HG03045 (cell line): ENCODE data around the gene FAM169A.
"Not testable (repeated sequence)": the region's sequence is repeated elsewhere in the genome, so short reads cannot be mapped to it uniquely, and the experiment has no call there.

Experiments used
- ATAC-seq: cut with Tn5 transposase; IDR thresholded peaks from one replicate; pipeline ENCODE4 v1.9.1; 2021; ENCODE audit warnings: mild to moderate bottlenecking, moderate library complexity; ENCODE audit not compliant: unreplicated experiment

Gene FAM169A, protein sequence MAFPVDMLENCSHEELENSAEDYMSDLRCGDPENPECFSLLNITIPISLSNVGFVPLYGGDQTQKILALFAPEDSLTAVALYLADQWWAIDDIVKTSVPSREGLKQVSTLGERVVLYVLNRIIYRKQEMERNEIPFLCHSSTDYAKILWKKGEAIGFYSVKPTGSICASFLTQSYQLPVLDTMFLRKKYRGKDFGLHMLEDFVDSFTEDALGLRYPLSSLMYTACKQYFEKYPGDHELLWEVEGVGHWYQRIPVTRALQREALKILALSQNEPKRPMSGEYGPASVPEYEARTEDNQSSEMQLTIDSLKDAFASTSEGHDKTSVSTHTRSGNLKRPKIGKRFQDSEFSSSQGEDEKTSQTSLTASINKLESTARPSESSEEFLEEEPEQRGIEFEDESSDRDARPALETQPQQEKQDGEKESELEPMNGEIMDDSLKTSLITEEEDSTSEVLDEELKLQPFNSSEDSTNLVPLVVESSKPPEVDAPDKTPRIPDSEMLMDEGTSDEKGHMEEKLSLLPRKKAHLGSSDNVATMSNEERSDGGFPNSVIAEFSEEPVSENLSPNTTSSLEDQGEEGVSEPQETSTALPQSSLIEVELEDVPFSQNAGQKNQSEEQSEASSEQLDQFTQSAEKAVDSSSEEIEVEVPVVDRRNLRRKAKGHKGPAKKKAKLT

DNA sequence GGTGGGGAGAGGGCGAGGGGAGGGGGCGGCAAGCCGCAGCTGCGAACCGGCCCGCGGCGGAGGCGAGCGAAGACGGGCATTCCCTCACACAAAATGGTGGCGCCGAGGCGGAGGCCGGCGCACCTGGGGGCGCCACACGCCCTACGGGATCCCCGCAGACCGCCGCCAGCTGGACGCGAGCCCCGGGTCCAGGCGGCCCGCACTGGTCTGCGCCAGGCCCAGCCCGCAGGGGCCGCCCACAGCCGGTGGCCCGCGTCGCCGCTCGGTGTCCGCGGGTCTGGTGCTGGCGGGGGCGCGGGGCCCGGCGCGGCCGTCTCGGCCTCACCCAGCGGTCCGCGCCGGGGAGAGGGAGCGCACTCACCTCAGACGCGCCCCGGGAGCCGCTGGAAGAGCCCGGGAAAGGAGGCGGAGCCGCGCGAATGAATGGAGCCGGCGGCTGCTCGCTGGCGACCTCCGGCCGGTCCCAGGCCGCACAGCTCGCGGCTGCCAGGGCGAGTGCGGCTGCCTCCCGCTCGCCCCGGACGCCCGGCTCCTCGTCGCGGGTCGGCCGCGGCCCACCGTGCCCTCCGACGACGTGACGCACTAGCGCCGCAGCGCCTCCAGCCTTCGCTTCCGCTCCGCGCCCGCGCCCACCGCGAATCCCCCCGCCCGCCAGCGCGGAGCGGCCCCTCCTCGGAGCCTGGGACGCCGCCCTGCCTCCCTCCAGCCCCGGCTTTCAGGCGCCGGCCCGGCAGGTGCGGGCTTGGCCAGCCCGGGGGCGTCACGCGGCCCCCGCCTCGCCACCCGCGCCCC lies at the start of gene FAM169A:
FAM169A (minus strand) TSS at position 584 of the 792 bp plus-strand sequence. CDS start 24,711 bp downstream, outside the sequence.
- peak; percentile 47 for ATAC-seq

DNA sequence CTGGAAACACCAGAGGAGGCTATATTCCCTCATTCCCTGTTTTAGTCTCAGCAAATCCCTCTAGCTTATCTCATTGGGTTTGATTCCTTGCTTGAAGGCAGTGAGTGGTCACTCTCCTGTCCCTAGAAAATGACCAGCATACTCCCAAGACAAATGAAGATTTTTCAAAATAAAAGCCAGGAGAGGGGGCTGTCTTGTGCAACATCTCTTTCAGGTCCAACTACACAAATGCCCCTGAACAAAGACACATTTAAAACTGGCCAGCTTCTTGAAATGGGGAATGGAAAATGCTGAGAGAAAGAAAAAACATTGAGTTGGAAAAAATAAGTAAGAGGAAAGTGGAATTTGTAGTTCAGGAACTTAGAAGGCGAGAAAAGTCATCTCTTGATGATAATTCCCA lies 49.3 kb upstream of the FAM169A start:
- ATAC-seq, result no peak

DNA sequence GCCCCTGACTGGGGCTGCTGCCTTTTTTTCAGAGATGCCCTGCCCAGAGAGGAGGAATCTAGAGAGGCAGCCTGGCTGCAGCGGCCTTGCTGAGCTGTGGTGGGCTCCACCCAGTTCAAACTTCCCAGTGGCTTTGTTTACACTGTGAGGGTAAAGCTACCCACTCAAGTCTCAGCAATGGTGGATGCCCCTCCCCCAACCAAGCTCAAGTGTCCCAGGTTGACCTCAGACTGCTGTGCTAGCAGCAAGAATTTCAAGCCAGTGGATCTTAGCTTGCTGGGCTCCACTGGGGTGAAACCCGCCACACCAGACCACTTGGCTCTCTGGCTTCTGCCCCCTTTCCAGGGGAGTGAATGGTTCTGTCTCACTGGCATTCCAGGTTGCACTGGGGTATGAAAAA lies 45.2 kb upstream of the FAM169A start:
- not testable (repeated sequence) for ATAC-seq

DNA sequence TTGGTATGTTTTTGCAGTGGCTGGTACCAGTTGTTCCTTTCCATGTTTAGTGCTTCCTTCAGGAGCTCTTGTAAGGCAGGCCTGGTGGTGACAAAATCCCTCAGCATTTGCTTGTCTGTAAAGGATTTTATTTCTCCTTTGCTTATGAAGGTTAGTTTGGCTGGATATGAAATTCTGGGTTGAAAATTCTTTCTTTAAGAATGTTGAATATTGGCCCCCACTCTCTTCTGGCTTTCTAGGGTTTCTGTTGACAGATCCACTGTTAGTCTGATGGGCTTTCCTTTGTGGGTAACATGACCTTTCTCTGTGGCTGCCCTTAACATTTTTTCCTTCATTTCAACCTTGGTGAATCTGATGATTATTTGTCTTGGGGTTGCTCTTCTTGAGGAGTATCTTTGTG lies 43.7 kb upstream of the FAM169A start:
- ATAC-seq, result not testable (repeated sequence)

DNA sequence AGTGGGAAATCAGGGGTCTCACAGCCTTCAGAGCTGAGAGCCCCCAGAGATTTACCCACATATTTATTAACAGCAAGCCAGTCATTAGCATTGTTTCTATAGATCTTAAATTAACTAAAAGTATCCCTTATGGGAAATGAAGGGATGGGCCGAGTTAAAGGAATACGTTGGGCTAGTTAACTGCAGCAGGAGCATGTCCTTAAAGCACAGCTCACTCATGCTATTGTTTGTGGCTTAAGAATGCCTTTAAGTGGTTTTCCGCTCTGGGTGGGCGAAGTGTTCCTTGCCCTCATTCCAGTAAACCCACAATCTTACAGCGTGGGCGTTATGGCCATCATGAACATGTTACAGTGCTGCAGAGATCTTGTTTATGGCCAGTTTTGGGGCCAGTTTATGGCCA lies 42.0 kb upstream of the FAM169A start:
- ATAC-seq, result not testable (repeated sequence)

DNA sequence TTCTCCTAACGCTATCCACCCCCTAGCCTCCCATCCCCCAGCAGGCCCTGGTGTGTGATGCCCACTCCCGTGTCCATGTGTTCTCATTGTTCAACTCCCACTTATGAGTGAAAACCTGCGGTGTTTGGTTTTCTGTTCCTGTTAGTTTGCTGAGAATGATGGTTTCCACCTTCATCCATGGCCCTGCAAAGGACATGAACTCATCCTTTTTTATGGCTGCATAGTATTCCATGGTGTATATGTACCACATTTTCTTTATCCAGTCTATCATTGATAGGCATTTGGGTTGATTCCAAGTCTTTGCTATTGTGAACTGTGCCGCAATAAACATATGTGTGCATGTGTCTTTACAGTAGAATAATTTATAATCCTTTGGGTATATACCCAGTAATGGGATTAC lies 38.5 kb upstream of the FAM169A start:
- ATAC-seq, result not testable (repeated sequence)

DNA sequence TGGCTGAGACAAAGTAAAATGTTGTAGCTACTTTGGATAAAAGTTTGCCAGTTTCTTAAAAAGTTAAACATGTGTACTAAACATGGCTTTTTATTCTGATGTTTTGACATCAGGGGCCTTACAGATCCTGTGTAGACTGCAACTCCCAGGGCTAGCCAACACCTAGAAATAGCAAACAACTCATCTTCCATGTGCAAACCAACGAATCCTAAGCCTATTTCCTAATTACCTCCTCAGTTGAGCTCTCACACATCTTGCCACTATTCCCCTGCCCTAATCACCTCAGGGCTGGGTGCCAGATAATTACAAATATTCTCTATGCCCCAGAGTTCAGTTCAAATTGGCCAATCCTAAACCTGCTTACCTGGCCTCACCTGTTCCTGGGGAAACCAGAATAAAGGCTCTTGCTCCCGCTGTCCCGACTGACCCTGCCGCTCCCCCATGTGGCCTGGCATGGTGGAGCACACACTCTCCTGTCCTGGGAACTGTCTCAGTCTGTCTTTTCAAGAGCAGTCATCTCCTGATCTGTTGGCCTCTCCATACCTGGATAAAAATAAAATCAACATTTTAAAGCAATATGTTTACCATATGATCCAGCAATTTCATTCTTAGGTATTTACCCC lies 37.1 kb upstream of the FAM169A start:
- ATAC-seq, result no peak

DNA sequence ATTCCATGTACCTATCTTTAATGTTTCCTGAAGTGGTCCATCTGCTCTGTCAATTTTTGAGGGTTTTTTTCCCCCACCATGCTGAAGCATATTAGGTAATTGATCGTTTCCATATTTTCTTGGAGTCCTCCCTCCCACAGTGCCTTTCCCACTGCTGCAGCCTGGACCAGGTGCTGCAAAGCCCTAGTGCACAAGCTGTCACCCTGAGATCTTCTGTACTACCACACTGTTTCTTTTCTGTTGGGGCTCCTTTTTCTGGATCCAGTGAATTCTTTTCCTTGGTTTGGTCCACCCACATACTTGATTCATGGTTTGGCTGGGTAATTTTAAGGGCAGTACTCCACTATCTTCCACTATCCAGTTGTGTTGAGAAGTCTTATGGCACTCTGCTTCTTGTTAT lies 30.9 kb upstream of the FAM169A start:
- no peak for ATAC-seq

DNA sequence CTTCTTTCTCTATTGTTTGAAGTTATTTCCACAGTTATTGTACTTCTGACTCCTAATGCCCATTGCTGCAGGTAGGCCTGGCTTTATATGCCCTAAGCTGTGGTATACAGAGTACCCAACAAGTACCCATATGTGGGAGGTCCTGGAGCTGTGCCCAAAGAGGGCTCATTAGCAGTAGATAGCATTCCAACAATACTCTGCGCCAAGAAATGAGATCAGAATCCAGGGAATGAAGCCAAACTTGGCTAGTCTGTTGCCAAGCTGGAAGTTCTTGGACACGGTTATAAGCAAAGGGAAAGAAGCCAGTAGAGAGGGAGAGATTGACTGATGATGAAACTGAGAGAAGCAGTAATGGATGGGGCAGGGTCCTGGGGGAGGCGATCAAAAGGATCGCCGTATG lies 29.7 kb upstream of the FAM169A start:
- no peak for ATAC-seq

DNA sequence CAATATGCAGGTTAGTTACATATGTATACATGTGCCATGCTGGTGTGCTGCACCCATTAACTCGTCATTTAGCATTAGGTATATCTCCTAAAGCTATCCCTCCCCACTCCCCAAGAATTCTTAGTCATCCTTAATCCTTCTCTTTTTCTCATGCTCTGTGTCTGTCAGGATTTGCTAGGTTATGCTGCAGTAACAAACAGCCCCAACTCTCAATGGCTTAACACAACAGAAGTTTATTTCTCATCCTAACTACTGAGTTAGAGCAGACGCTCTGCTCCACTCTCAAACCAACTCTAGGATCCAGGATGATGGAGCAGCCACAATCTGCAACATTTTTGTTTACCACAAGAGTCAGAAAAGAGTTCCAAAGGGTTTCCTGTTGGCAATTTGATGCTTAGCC lies 28.2 kb upstream of the FAM169A start:
- no peak for ATAC-seq

DNA sequence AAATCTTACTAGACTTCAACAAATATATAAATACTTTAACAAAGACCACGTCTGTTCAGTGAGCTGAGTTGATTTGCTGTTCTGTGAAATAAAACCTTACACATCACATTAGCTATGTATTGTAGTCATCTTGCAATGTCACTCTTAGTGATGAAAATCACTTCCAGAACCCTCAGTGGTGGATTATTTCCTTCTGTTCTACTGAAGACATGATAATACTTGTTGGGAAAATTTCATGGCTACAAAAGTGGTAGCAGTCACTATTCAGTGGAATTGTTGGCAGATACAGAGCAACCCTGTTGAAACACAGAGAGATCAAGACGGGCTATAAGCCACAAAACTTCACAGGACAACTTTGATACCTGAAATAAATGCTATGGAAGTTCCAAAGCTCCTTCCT lies 26.7 kb upstream of the FAM169A start:
- ATAC-seq, result no peak

DNA sequence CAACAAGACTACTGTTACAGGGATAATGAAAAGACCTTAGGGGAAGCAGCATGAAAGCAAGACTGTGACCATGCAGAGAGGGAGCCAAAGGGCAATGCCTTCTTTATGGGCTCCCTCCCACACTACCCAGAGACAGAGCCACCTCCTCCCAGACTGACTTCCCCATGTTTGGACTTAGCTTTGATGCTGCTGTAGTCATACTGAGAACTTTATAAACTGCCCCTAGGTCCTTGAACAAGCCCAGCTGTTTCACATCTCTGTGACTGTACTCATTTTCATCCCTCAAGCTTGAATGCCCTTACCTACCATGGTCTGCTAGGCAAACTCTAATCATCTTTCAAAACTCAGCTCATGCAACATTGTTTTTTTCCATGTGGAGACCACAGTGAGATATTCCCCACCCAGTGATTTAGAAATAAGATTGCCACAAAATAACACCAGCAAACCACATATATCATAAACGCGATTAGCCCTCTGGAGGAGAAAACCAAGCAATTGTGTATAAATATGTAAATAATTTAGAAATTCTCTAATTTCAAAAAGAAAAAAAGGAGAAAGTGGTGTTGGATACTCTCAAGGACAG lies 23.4 kb upstream of the FAM169A start:
- peak; percentile 80 for ATAC-seq

DNA sequence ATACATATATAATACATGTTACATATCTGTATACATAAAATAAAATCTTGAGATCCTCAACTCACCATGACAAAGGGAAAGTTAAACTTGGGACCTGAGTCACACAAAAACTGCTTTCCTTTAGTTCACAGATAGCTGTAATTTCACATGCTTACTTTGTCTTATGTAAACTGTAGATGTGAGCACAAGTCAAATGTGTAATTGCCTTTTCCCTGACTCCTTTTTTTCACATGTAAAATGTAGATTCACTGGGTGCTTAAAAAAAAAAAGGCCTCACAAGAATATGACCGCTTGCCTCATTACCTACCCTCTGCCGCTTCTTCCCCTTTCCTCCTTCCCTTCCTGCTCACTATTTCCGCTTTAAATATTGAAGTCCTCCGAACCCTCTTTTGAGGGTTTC lies 21.9 kb upstream of the FAM169A start:
- no peak for ATAC-seq

DNA sequence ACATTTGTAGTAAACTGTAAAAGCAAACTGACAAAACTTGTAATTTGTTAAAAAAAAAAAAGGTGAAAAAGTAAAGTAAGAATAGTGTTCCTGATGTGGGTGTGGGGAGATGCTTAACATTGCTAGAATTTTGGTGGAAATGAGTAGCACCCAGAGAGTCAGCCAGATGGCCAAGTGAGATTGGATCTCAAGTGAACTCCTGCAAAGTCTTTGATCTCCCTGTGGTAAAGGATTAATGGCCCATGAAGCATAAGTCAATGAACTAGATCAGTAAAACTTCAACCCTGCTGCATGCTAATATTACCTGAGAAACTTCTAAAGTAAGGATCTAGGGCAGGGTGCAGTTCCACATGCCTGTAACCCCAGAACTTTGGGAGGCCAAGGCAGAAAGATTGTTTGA lies 19.0 kb upstream of the FAM169A start:
- ATAC-seq, result no peak

DNA sequence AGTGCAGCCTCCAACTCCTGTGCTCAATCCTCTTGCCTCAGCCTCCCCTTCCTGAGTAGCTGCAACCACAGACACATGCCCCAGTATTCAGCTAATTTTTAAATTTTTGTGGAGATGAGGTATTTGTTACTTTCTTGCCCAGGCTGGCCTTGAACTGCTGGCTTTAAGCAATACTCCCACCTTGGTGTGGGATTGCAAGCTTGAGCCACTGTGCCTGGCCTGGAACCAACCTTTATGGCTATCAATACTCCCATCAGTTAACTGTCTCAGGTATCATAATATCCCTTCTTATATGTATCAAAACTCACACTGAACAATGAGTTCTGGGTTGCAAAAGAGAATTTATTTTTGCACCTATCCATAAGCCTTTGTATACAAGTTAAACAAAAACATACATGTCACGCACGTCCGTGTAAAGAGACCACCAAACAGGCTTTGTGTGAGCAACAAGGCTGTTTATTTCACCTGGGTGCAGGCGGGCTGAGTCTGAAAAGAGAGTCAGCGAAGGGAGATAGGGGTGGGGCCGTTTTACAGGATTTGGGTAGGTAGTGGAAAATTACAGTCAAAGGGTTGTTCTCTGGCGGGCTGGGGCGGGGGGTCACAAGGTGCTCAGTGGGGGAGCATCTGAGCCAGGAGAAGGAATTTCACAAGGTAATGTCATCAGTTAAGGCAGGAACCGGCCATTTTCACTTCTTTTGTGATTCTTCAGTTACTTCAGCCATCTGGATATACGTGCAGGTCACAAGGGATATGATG lies 16.4 kb upstream of the FAM169A start:
- ATAC-seq, result not testable (repeated sequence)

DNA sequence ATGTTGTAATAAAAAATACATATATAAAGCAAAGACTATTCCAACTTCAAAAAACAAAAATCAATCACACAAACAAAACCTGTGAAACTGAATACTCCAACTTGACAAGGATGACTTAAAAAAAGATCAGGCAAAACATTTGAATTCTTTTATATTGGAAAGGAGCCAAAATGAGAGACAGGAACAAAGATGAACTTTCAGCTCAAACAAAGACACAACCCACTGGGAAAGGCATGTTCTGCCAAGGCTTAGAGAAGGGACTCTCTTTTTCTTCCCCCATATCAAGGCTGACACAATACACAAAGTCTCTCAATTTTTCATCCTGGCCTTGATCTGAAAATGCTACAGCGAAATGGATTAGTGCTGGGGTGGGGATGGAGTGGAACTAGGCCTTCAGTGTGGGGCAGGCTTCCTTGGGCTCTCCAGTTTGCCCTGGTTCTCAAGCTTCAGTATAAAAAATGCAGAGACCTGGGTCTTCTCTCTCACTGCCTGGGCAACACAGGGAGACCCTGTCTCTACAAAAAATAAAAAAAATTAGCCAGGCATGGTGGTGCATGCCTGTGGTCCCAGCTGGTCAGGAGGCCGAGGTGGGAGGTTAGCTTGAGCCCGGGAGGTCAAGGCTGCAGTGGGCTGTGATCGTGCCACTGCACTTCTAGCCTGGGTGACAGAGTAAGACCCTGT lies 11.6 kb upstream of the FAM169A start:
- no peak for ATAC-seq

DNA sequence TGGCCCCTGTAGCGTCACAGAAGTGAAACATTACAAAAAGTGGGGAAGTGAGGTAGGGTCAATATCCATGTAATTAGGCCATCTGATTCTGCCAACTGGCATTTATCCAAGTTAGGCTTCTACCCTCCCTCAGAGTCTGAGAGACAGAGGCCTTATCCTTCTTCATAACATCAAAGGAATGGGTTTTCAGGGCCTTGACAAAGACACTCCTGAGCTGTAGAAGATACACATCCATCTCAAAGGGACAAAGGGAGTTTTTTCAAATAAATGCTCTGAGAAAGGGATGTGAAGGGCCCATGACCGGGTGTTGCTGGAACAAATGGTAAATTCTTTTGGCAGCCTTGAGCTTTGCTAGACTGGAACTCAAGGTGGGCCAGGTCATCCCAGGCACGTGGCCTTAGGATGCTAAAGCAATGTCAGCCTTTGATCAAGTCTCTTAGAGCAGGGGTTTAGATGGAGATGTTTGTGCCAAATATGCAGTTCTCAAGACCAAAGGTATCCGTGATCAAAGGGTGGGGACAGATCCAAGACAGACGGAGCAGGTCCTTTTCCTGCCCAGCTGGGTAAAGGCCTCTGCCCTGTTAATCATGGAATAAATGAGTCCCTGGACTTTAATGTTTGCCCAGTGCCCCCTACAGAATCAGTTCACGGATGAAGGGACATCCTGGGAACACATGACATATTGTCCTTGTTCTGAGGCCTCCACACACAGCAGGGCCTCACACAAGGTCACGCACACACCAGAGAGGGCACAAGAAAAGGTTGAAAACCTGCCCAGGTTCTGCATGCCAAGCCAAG lies 10.0 kb upstream of the FAM169A start:
- no peak for ATAC-seq

DNA sequence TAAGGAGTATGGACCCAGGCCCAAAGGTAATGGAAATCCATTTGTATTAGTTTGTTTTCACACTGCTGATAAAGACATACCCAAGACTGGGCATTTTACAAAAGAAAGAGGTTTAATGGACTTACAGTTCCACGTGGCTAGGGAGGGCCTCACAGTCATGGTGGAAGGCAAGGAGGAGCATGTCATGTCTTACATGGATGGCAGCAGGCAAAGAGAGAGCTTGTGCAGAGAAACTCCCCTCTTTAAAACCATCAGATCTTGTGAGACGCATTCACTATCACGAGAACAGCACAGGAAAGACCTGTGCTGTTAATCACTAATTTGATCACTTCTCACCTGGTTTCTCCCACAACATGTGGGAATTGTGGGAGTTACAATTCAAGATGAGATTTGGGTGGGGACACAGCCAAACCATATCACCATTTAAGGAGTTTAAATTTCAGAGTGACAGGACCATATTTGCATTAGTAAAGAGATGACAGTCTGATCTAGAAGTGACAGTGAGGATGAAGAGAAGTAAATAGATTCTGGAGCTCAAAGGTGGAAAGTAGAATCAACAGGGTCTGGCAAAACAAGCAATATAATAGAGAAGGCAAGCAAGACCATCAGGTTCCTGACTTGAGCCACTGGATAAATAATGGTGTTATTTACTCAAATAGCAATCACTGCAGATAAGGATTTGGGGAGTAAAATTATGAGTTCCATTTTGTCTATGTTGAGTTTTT lies 7.5 kb upstream of the FAM169A start:
- no peak for ATAC-seq
